HepG2 (cell line): ENCODE data around the gene SHFL. TPM values are rescaled to one million over a fixed set of nuclear protein-coding genes. Genes with fewer than 3 reads are reported as not detected.

Experiments used
- ATAC-seq: fragments of 200-7000 bp; cut with Tn5 transposase; 3 replicates; pipeline ENCODE4 v1.9.1; 2020; ENCODE audit warnings: mild to moderate bottlenecking, moderate library complexity
- BruUV-seq: library from RNA; stranded (reverse); fragments of 400-500 nt; replicated peaks from 2 replicates; lab custom pipeline; 2021; lab: Mats Ljungman, UMichigan
- CTCF ChIA-PET: fragments of 300-600 bp; formaldehyde crosslinking; extraction: SDS; loops from one replicate; lab custom pipeline; 2021; ENCODE audit warnings: low total read pairs, inconsistent platforms, low intra/inter-chr PET ratio; lab: Yijun Ruan, JAX
- POLR2A ChIA-PET: fragments of 350-600 bp; sonication (Branson Sonifier 250); formaldehyde crosslinking; loops from one replicate; lab custom pipeline; 2020; ENCODE audit warnings: antibody characterized with exemption, inconsistent platforms; lab: Yijun Ruan, JAX
- DNase-seq: peaks from one replicate; pipeline ENCODE4 v3.0.0-alpha.2; 2015; ENCODE audit warnings: low spot score
- FAIRE-seq: peaks from 3 replicates; lab custom pipeline; 2011; peaks lifted over from hg19 to GRCh38; lab: Jason Lieb, UNC
- H2AFZ ChIP-seq: one replicate; pipeline ENCODE4 v1.6.1; 2011; ENCODE audit warnings: low read length, inconsistent platforms
- H3K27ac ChIP-seq: fragments of 300-600 bp; 3 replicates; pipeline ENCODE4 v1.8.0; 2011; ENCODE audit warnings: mixed run types, mild to moderate bottlenecking, mixed read lengths, low read length, inconsistent platforms; ENCODE audit not compliant: insufficient read depth; ENCODE audit errors: extremely low read length
- H3K27me3 ChIP-seq, 2 experiments: fragments of 200-600 bp in 1 of 2; 2 replicates in 1 of 2; 3 replicates in 1 of 2; pipeline versions ENCODE4 v1.6.0 to v1.8.0; 2011; ENCODE audit warnings: low read length in 2 of 2, mild to moderate bottlenecking in 2 of 2, moderate library complexity in 2 of 2, inconsistent platforms in 1 of 2; ENCODE audit not compliant: insufficient read depth in 2 of 2, control insufficient read depth in 1 of 2
- H3K36me3 ChIP-seq, 2 experiments: fragments of 200-600 bp in 1 of 2; replicated peaks in 1 of 2; 2 replicates in 1 of 2; 3 replicates in 1 of 2; pipeline versions ENCODE4 v1.5.1 to v1.8.0; 2011; ENCODE audit warnings: low read length in 2 of 2, inconsistent platforms in 1 of 2; ENCODE audit not compliant: insufficient read depth in 2 of 2, control insufficient read depth in 1 of 2
- H3K4me1 ChIP-seq: 2 replicates; pipeline ENCODE4 v1.5.1; 2012; ENCODE audit warnings: low read length, inconsistent platforms; ENCODE audit not compliant: insufficient read depth
- H3K4me2 ChIP-seq: 2 replicates; pipeline ENCODE4 v1.6.0; 2011; ENCODE audit warnings: low read depth, low read length, inconsistent platforms
- H3K4me3 ChIP-seq, 3 experiments: fragments of 200-600 bp in 1 of 3; sonication (generic), shearing (Covaris generic) in 1 of 3; replicated peaks in 1 of 3; 2 replicates each; pipeline ENCODE4 v1.5.1; 2011 to 2016; ENCODE audit warnings: low read length in 3 of 3, inconsistent platforms in 2 of 3, low read depth in 2 of 3, mild to moderate bottlenecking in 2 of 3, control low read depth in 1 of 3, mixed read lengths in 1 of 3; ENCODE audit not compliant: insufficient read depth in 1 of 3
- H3K79me2 ChIP-seq: one replicate; pipeline ENCODE4 v1.6.1; 2011; ENCODE audit warnings: low read length, inconsistent platforms; ENCODE audit not compliant: insufficient read depth
- H3K9ac ChIP-seq: 2 replicates; pipeline ENCODE4 v1.6.0; 2011; ENCODE audit warnings: mild to moderate bottlenecking, low read depth, low read length, inconsistent platforms; ENCODE audit not compliant: insufficient read depth
- H3K9me3 ChIP-seq: 2 replicates; pipeline ENCODE4 v1.5.1; 2012; ENCODE audit warnings: mild to moderate bottlenecking, low read length
- H4K20me1 ChIP-seq: 2 replicates; pipeline ENCODE4 v1.6.0; 2011; ENCODE audit warnings: inconsistent platforms, mild to moderate bottlenecking, low read length, moderate library complexity; ENCODE audit not compliant: insufficient read depth
- HOXA3 ChIP-seq: sonication (generic); formaldehyde crosslinking; IDR thresholded peaks from 2 replicates; pipeline ENCODE4 v1.5.0; 2020; ENCODE audit warnings: missing genetic modification reagents
- RFX3 ChIP-seq: IDR thresholded peaks from 2 replicates; pipeline ENCODE4 v1.6.1; 2016; ENCODE audit warnings: missing biosample characterization, missing genetic modification reagents
- SIX1 ChIP-seq: sonication (generic); formaldehyde crosslinking; IDR thresholded peaks from 2 replicates; pipeline ENCODE4 v1.4.0; 2020; ENCODE audit warnings: missing genetic modification reagents, borderline replicate concordance
- TFAP4 ChIP-seq: sonication (generic); IDR thresholded peaks from 2 replicates; pipeline ENCODE4 v1.6.1; 2016; ENCODE audit warnings: low read depth, borderline replicate concordance
- TOPORS ChIP-seq: sonication (generic); formaldehyde crosslinking; IDR thresholded peaks from 2 replicates; pipeline ENCODE4 v1.8.0; 2023; ENCODE audit warnings: mild to moderate bottlenecking, missing genetic modification reagents
- UBTF ChIP-seq: sonication (generic); formaldehyde crosslinking; IDR thresholded peaks from 2 replicates; pipeline ENCODE4 v1.4.0; 2020; ENCODE audit warnings: mild to moderate bottlenecking, missing genetic modification reagents
- ZBTB43 ChIP-seq: sonication (generic); formaldehyde crosslinking; conservative IDR thresholded peaks from 2 replicates; pipeline ENCODE4 v1.4.0; 2020; ENCODE audit warnings: missing genetic modification reagents
- ZC3H13 ChIP-seq: sonication (generic); formaldehyde crosslinking; IDR thresholded peaks from 2 replicates; pipeline ENCODE4 v1.8.1; 2023; ENCODE audit warnings: mild to moderate bottlenecking, missing genetic modification reagents, moderate library complexity
- ZFP36L1 ChIP-seq: sonication (generic); formaldehyde crosslinking; IDR thresholded peaks from 2 replicates; pipeline ENCODE4 v1.8.0; 2022; ENCODE audit warnings: mild to moderate bottlenecking, missing genetic modification reagents, moderate library complexity
- ZFP37 ChIP-seq: sonication (generic); formaldehyde crosslinking; IDR thresholded peaks from 2 replicates; pipeline ENCODE4 v1.4.0; 2020; ENCODE audit warnings: missing genetic modification reagents, borderline replicate concordance
- ZMYM4 ChIP-seq: sonication (generic); formaldehyde crosslinking; IDR thresholded peaks from 2 replicates; pipeline ENCODE4 v1.8.1; 2023; ENCODE audit warnings: mild to moderate bottlenecking, missing genetic modification reagents
- ZNF432 ChIP-seq: sonication (generic); formaldehyde crosslinking; IDR thresholded peaks from 2 replicates; pipeline ENCODE4 v1.5.0; 2020; ENCODE audit warnings: missing genetic modification reagents, mild to moderate bottlenecking, borderline replicate concordance
- WGBS: methylation state at CpG from one replicate; pipeline ENCODE4 v1.1.6; 2017; ENCODE audit warnings: low lambda C conversion rate; 5-methylcytosine and 5-hydroxymethylcytosine counted together
- in situ Hi-C: cut with HindIII; loops from 2 replicates; pipeline ENCODE4 v1.10.0; 2017; ENCODE audit warnings: low pct_unique_long_range_greater_than_20kb; ENCODE audit not compliant: extremely low pct_ligation_motif_present
- intact Hi-C: fragments of 100-400 bp; cut with micrococcal nuclease; formaldehyde crosslinking; loops from one replicate; pipeline ENCODE4 v1.10.0; 2022; ENCODE audit not compliant: unreplicated experiment
- polyA plus RNA-seq, 8 experiments: library from polyadenylated mRNA; depleted of rRNA in 3 of 8; stranded (reverse) in 7 of 8; unstranded in 1 of 8; fragments of >200 nt; fragmentation: Illumina TruSeq in 4 of 8; extraction: Trizol in 4 of 8; gene quantifications; 2 replicates each; pipeline versions ENCODE4 v1.2.1 to v1.2.3, GENCODE V29; 2011 to 2016; ENCODE audit warnings: low read depth in 4 of 8, missing spikeins in 1 of 8, mixed read lengths in 1 of 8; ENCODE audit not compliant: insufficient read depth in 1 of 8
- total RNA-seq, 5 experiments: library from RNA; depleted of rRNA; stranded (reverse); fragments of >200 nt; fragmentation: Illumina TruSeq; extraction: Trizol; gene quantifications; 2 replicates each; pipeline ENCODE4 v1.2.3, GENCODE V29; 2016; ENCODE audit warnings: low read depth in 1 of 5
- TF ChIP-seq, protein P1 (sequence below): sonication (generic); formaldehyde crosslinking; IDR thresholded peaks from 2 replicates; pipeline ENCODE4 v1.5.1; 2020; ENCODE audit warnings: mild to moderate bottlenecking, missing genetic modification reagents, borderline replicate concordance

SHFL gene
- total and polyA plus RNA-seq, 2 of the 13 experiments (the other 11 are each of a cell fraction or from before 2014, with no cell fraction given) = 12.3 to 36.4 TPM

DNA sequence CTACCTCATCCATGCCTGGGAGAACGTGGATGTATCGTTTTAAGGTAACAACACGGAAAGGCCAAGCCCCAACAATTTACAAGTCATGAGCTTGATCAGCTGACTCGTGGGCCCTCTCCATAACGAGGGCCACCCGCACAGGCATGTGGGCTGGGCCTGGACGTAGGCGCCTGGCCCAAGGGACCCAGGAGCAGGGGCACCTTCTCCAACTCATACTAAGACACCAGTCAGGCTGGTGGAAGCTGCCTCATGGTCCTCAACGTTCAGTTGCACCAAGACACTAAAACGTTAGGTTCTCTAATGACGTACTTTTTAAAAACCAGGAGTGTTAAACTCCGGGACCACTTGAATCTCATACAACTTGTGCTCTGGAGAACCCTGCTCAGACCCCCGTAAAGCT, 55.4 kb downstream of the SHFL start (continued):
- TF ChIP-seq UBTF (no peak), ZNF432 (CRISPR knock-in tag) (no peak), TFAP4 (no peak)
- TF ChIP-seq, all 625 proteins: peak for 0

DNA sequence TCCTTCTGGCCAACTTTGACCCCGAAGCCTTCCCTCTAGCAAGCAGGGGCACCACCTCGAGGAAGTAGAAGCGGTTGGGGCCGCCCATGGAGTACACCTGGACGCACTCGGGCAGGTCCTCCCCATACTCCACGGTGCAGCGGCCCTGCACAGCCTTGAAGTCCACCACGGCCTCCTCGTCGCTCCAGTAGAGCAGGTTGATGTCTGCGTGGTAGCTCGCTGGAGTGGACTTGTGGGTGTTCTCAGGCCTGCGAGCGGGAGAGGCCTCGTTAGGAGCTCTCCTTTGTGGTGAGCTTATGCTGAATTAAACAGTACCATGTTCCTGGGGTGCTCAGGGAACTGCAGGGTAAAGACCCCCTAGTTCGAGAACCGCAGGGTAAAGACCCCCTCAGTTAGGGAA, 55.9 kb downstream of the SHFL start:
- Histone ChIP-seq H3K9ac (no peak overlapping the region), H3K27ac (no peak overlapping the region), H2AFZ (no peak overlapping the region), H3K9me3 (no peaks in the 10 kb centered on the region), H3K4me3 (no peak overlapping the region), H3K36me3 (peaks cover 49 to 94% of the 10 kb centered on the region in 2 experiments), H4K20me1 (no peaks in the 10 kb centered on the region), H3K4me1 (no peaks in the 10 kb centered on the region), H3K27me3 (no peaks in the 10 kb centered on the region), H3K4me2 (no peak overlapping the region), H3K79me2 (no peaks in the 10 kb centered on the region)
- intact Hi-C loops = no loop called here
- ChIA-PET POLR2A (no interaction called here), CTCF (no interaction called here)
- no peak for ATAC-seq
- 99% methylated on average over 18 of the region's 18 CpGs for WGBS
- in situ Hi-C loops = no loop called here
- no TSS peak for BruUV-seq
- DNase-seq = no peak
- no peak for FAIRE-seq
- TF ChIP-seq RFX3 (CRISPR knock-in tag) (no peak), ZBTB43 (CRISPR knock-in tag) (no peak), ZMYM4 (CRISPR knock-in tag) (no peak), ZC3H13 (CRISPR knock-in tag) (no peak), HOXA3 (CRISPR knock-in tag) (no peak), SIX1 (CRISPR knock-in tag) (no peak), ZFP37 (CRISPR knock-in tag) (no peak), TOPORS (CRISPR knock-in tag) (no peak), ZFP36L1 (CRISPR knock-in tag) (no peak)
- TF ChIP-seq, protein P1, sequence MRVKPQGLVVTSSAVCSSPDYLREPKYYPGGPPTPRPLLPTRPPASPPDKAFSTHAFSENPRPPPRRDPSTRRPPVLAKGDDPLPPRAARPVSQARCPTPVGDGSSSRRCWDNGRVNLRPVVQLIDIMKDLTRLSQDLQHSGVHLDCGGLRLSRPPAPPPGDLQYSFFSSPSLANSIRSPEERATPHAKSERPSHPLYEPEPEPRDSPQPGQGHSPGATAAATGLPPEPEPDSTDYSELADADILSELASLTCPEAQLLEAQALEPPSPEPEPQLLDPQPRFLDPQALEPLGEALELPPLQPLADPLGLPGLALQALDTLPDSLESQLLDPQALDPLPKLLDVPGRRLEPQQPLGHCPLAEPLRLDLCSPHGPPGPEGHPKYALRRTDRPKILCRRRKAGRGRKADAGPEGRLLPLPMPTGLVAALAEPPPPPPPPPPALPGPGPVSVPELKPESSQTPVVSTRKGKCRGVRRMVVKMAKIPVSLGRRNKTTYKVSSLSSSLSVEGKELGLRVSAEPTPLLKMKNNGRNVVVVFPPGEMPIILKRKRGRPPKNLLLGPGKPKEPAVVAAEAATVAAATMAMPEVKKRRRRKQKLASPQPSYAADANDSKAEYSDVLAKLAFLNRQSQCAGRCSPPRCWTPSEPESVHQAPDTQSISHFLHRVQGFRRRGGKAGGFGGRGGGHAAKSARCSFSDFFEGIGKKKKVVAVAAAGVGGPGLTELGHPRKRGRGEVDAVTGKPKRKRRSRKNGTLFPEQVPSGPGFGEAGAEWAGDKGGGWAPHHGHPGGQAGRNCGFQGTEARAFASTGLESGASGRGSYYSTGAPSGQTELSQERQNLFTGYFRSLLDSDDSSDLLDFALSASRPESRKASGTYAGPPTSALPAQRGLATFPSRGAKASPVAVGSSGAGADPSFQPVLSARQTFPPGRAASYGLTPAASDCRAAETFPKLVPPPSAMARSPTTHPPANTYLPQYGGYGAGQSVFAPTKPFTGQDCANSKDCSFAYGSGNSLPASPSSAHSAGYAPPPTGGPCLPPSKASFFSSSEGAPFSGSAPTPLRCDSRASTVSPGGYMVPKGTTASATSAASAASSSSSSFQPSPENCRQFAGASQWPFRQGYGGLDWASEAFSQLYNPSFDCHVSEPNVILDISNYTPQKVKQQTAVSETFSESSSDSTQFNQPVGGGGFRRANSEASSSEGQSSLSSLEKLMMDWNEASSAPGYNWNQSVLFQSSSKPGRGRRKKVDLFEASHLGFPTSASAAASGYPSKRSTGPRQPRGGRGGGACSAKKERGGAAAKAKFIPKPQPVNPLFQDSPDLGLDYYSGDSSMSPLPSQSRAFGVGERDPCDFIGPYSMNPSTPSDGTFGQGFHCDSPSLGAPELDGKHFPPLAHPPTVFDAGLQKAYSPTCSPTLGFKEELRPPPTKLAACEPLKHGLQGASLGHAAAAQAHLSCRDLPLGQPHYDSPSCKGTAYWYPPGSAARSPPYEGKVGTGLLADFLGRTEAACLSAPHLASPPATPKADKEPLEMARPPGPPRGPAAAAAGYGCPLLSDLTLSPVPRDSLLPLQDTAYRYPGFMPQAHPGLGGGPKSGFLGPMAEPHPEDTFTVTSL = no peak
